ENCODE measurements around the gene FAM20C. TPM values are rescaled to one million over a fixed set of nuclear protein-coding genes. Genes with fewer than 3 reads are reported as not detected.
A peak's percentile ranks its signal among the peaks of the same experiment; 100 is the strongest.

FAM20C gene
- total RNA-seq, 1 experiment from 2014 or later = 87.9 TPM

- H3K27ac ChIP-seq (ENCODE audit: low read length) = no peak overlapping the region
- no peak for ATAC-seq
- no peaks in the 10 kb centered on the region for H3F3A ChIP-seq (ENCODE audit: low read length, unreplicated experiment)
- no peaks in the 10 kb centered on the region for H3K9me3 ChIP-seq (ENCODE audit: low read length)
- no peaks in the 10 kb centered on the region for H3K36me3 ChIP-seq (ENCODE audit: low read depth, low read length)
- H3K27me3 ChIP-seq (ENCODE audit: low read length) = no peaks in the 10 kb centered on the region
- TF ChIP-seq EZH2 (IDR thresholded peaks at IDR 0.05; ENCODE audit: low read length, unreplicated experiment) (no peak), CTCF (conservative IDR thresholded peaks at IDR 0.05; ENCODE audit: low read depth, low read length) (no peak), EZH2phosphoT487 (IDR thresholded peaks at IDR 0.05; ENCODE audit: borderline replicate concordance, low read length) (no peak)
- POLR2A ChIA-PET (ENCODE audit: unreplicated experiment) = no interaction called here
- H3K9ac ChIP-seq (ENCODE audit: low read length) = no peak overlapping the region
- H2AFZ ChIP-seq (ENCODE audit: low read length) = no peak overlapping the region
- no peaks in the 10 kb centered on the region for H3K9me2 ChIP-seq (replicated peaks; ENCODE audit: low read length)
- H3K4me3 ChIP-seq (ENCODE audit: low read length) = no peak overlapping the region
- intact Hi-C loops (cut with micrococcal nuclease) = no loop called here
- 0 out of 2 replicates have a peak, but pooled peaks cover 5% of the 10 kb centered on the region for H3K4me1 ChIP-seq (ENCODE audit: insufficient read depth, low read length)
- CTCF ChIA-PET = interaction anchor here (0.7 kb wide), 1 partner anchor 62 kb away, joined by 3 read pairs; no protein-coding TSS in a partner anchor
- DNase-seq = no peak
- no TSS peak for BruUV-seq (replicated peaks)
- H4K20me1 ChIP-seq (ENCODE audit: low read length) = no peaks in the 10 kb centered on the region
- H3K79me2 ChIP-seq (ENCODE audit: low read length) = no peaks in the 10 kb centered on the region
- H3K4me2 ChIP-seq (ENCODE audit: low read length) = no peak overlapping the region
These were observed 28.1 kb upstream of the FAM20C start for GRCh38 chr7:163971-164881.

GRCh38 chr7:164882-165660 lies 27.3 kb upstream of the FAM20C start:
- Histone ChIP-seq H2AFZ (ENCODE audit: low read length) (0 out of 2 replicates have a peak overlapping the region, but pooled peaks have one; percentile 34), H3K4me1 (ENCODE audit: insufficient read depth, low read length) (0 out of 2 replicates have a peak, but pooled peaks cover 5% of the 10 kb centered on the region), H3K9me2 (replicated peaks; ENCODE audit: low read length) (no peaks in the 10 kb centered on the region), H3F3A (ENCODE audit: low read length, unreplicated experiment) (no peaks in the 10 kb centered on the region), H3K36me3 (ENCODE audit: low read depth, low read length) (no peaks in the 10 kb centered on the region), H3K4me3 (ENCODE audit: low read length) (no peak overlapping the region), H4K20me1 (ENCODE audit: low read length) (no peaks in the 10 kb centered on the region), H3K27me3 (ENCODE audit: low read length) (no peaks in the 10 kb centered on the region; the same call in 1 of the 2 replicates), H3K27ac (ENCODE audit: low read length) (no peak overlapping the region), H3K9ac (ENCODE audit: low read length) (no peak overlapping the region), H3K9me3 (ENCODE audit: low read length) (no peaks in the 10 kb centered on the region), H3K4me2 (ENCODE audit: low read length) (no peak overlapping the region), H3K79me2 (ENCODE audit: low read length) (no peaks in the 10 kb centered on the region)
- ChIA-PET POLR2A (ENCODE audit: unreplicated experiment) (no interaction called here), CTCF (interaction anchor here (0.7 kb wide), 1 partner anchor 61 kb away, joined by 3 read pairs; no protein-coding TSS in a partner anchor)
- ATAC-seq = peak; percentile 38
- BruUV-seq (replicated peaks) = no TSS peak
- no peak for DNase-seq
- intact Hi-C loops (cut with micrococcal nuclease) = no loop called here
- TF ChIP-seq CTCF (conservative IDR thresholded peaks at IDR 0.05; ENCODE audit: low read depth, low read length) (no peak), EZH2phosphoT487 (IDR thresholded peaks at IDR 0.05; ENCODE audit: borderline replicate concordance, low read length) (no peak), EZH2 (IDR thresholded peaks at IDR 0.05; ENCODE audit: low read length, unreplicated experiment) (no peak)

All from PC-3 (cell line).